IMR-90 (cell line): ENCODE data around the gene SIGLECL1. TPM values are rescaled to one million over a fixed set of nuclear protein-coding genes. Genes with fewer than 3 reads are reported as not detected.

Source experiments
- ATAC-seq: fragments of 200-7000 bp; cut with Tn5 transposase; 2 replicates; pipeline ENCODE4 v1.9.1; 2020; ENCODE audit warnings: low read depth, mild to moderate bottlenecking, moderate library complexity
- BruUV-seq: library from RNA; stranded (reverse); fragments of 400-500 nt; replicated peaks from 2 replicates; lab custom pipeline; 2021; lab: Mats Ljungman, UMichigan
- CTCF ChIA-PET: fragments of 300-600 bp; formaldehyde crosslinking; extraction: SDS; loops from one replicate; lab custom pipeline; 2021; ENCODE audit warnings: antibody characterized with exemption; lab: Yijun Ruan, JAX
- POLR2A ChIA-PET: fragments of 300-600 bp; sonication (Branson Sonifier 250); formaldehyde crosslinking; loops from one replicate; lab custom pipeline; 2022; ENCODE audit warnings: antibody characterized with exemption; ENCODE audit not compliant: unreplicated experiment; lab: Charles Lee
- DNase-seq: peaks from one replicate; pipeline ENCODE4 v3.0.0; 2013
- H2AFZ ChIP-seq: replicated peaks from 2 replicates; pipeline ENCODE3; 2013; ENCODE audit warnings: low read length, mild to moderate bottlenecking; ENCODE audit not compliant: poor library complexity
- H2AK5ac ChIP-seq: 2 replicates; pipeline ENCODE4 v1.6.1; 2013; ENCODE audit warnings: low read depth, low read length, inconsistent platforms
- H2AK9ac ChIP-seq: replicated peaks from 2 replicates; pipeline ENCODE3; 2013; ENCODE audit warnings: mild to moderate bottlenecking, low read depth, low read length, moderate library complexity; ENCODE audit not compliant: poor library complexity
- H2BK120ac ChIP-seq: 2 replicates; pipeline ENCODE4 v1.6.1; 2013; ENCODE audit warnings: low read depth, low read length, inconsistent platforms
- H2BK15ac ChIP-seq: 3 replicates; pipeline ENCODE4 v1.6.1; 2013; ENCODE audit warnings: low read depth, low read length, inconsistent platforms
- H2BK20ac ChIP-seq: 2 replicates; pipeline ENCODE4 v1.6.1; 2013; ENCODE audit warnings: low read depth, mild to moderate bottlenecking, inconsistent platforms, low read length, moderate library complexity
- H2BK5ac ChIP-seq: 2 replicates; pipeline ENCODE4 v1.6.1; 2013; ENCODE audit warnings: mild to moderate bottlenecking, low read depth, low read length, inconsistent platforms; ENCODE audit not compliant: poor library complexity, severe bottlenecking
- H3K14ac ChIP-seq: replicated peaks from 2 replicates; pipeline ENCODE4 v1.6.1; 2013; ENCODE audit warnings: low read depth, low read length, inconsistent platforms
- H3K18ac ChIP-seq: 2 replicates; pipeline ENCODE4 v1.6.1; 2013; ENCODE audit warnings: low read depth, low read length, control low read depth
- H3K23ac ChIP-seq: 2 replicates; pipeline ENCODE4 v1.6.1; 2013; ENCODE audit warnings: low read depth, low read length, inconsistent platforms
- H3K27ac ChIP-seq: 2 replicates; pipeline ENCODE4 v1.5.1; 2013; ENCODE audit warnings: mild to moderate bottlenecking, control low read depth, low read length; ENCODE audit not compliant: insufficient read depth
- H3K27me3 ChIP-seq: 2 replicates; pipeline ENCODE4 v1.6.1; 2013; ENCODE audit warnings: low read length; ENCODE audit not compliant: control insufficient read depth, insufficient read depth
- H3K36me3 ChIP-seq: 2 replicates; pipeline ENCODE4 v1.6.1; 2013; ENCODE audit warnings: low read length, mixed read lengths; ENCODE audit not compliant: control insufficient read depth, insufficient read depth
- H3K4ac ChIP-seq: 2 replicates; pipeline ENCODE4 v1.6.1; 2013; ENCODE audit warnings: low read depth, low read length, inconsistent platforms
- H3K4me1 ChIP-seq: 2 replicates; pipeline ENCODE4 v1.6.1; 2013; ENCODE audit warnings: low read length, mixed read lengths; ENCODE audit not compliant: control insufficient read depth, insufficient read depth
- H3K4me2 ChIP-seq: 2 replicates; pipeline ENCODE4 v1.6.1; 2013; ENCODE audit warnings: low read depth, mild to moderate bottlenecking, control low read depth, low read length, moderate library complexity
- H3K4me3 ChIP-seq: 2 replicates; pipeline ENCODE4 v1.5.1; 2013; ENCODE audit warnings: low read depth, mild to moderate bottlenecking, control low read depth, low read length, moderate library complexity; ENCODE audit not compliant: insufficient read depth
- H3K56ac ChIP-seq: 2 replicates; pipeline ENCODE4 v1.6.1; 2013; ENCODE audit warnings: low read length, inconsistent platforms; ENCODE audit not compliant: insufficient read depth; ENCODE audit errors: extremely low read depth
- H3K79me1 ChIP-seq, 2 experiments: 2 replicates each; pipeline ENCODE4 v1.6.1; 2013; ENCODE audit warnings: low read length in 2 of 2, inconsistent platforms in 1 of 2, low read depth in 1 of 2
- H3K9ac ChIP-seq: 2 replicates; pipeline ENCODE4 v1.6.1; 2013; ENCODE audit warnings: low read depth, low read length, control low read depth
- H3K9me1 ChIP-seq: 2 replicates; pipeline ENCODE4 v1.6.1; 2013; ENCODE audit warnings: low read length, inconsistent platforms; ENCODE audit not compliant: insufficient read depth
- H3K9me3 ChIP-seq: 2 replicates; pipeline ENCODE4 v1.6.1; 2013; ENCODE audit warnings: low read length; ENCODE audit not compliant: control insufficient read depth, insufficient read depth
- H4K20me1 ChIP-seq: 2 replicates; pipeline ENCODE4 v1.6.1; 2013; ENCODE audit warnings: low read length, inconsistent platforms; ENCODE audit not compliant: insufficient read depth
- H4K5ac ChIP-seq: 2 replicates; pipeline ENCODE4 v1.6.1; 2013; ENCODE audit warnings: mild to moderate bottlenecking, low read depth, low read length, control low read depth
- H4K8ac ChIP-seq, 2 experiments: 2 replicates each; pipeline ENCODE4 v1.6.1; 2013; ENCODE audit warnings: low read depth in 2 of 2, low read length in 2 of 2, control low read depth in 1 of 2, inconsistent platforms in 1 of 2
- H4K91ac ChIP-seq: 2 replicates; pipeline ENCODE4 v1.6.1; 2013; ENCODE audit warnings: low read depth, low read length, inconsistent platforms; ENCODE audit not compliant: insufficient read depth
- BHLHE40 ChIP-seq: fragments of 150-350 bp; IDR thresholded peaks from 2 replicates; pipeline ENCODE4 v1.6.1; 2016; ENCODE audit warnings: mild to moderate bottlenecking, low read depth, low read length
- CHD1 ChIP-seq: IDR thresholded peaks from 2 replicates; pipeline ENCODE4 v1.6.1; 2012; ENCODE audit warnings: low read depth, low read length, improper control_type of control experiment
- FOS ChIP-seq: fragments of 150-350 bp; IDR thresholded peaks from 2 replicates; pipeline ENCODE4 v1.6.1; 2016; ENCODE audit warnings: low read depth, low read length
- MAZ ChIP-seq: IDR thresholded peaks from 2 replicates; pipeline ENCODE4 v1.6.1; 2012; ENCODE audit warnings: low read depth, mild to moderate bottlenecking, low read length, improper control_type of control experiment, moderate library complexity, borderline replicate concordance
- MXI1 ChIP-seq: IDR thresholded peaks from 2 replicates; pipeline ENCODE4 v1.6.1; 2012; ENCODE audit warnings: low read depth, mild to moderate bottlenecking, low read length, moderate library complexity, borderline replicate concordance
- NFE2L2 ChIP-seq: fragments of 150-350 bp; IDR thresholded peaks from 2 replicates; pipeline ENCODE4 v1.6.1; 2016; ENCODE audit warnings: low read depth, mild to moderate bottlenecking, low read length
- POLR2A ChIP-seq: IDR thresholded peaks from 2 replicates; pipeline ENCODE4 v1.6.1; 2012; ENCODE audit warnings: mild to moderate bottlenecking, low read depth, low read length
- RAD21 ChIP-seq: IDR thresholded peaks from 2 replicates; pipeline ENCODE4 v1.6.1; 2012; ENCODE audit warnings: low read length, improper control_type of control experiment
- RCOR1 ChIP-seq: IDR thresholded peaks from 2 replicates; pipeline ENCODE4 v1.6.1; 2012; ENCODE audit warnings: mild to moderate bottlenecking, low read length, improper control_type of control experiment; ENCODE audit not compliant: insufficient replicate concordance
- RFX5 ChIP-seq: IDR thresholded peaks from 2 replicates; pipeline ENCODE4 v1.8.0; 2012; ENCODE audit warnings: low read depth, mild to moderate bottlenecking, low read length, moderate library complexity
- SMC3 ChIP-seq: fragments of 150-350 bp; IDR thresholded peaks from 2 replicates; pipeline ENCODE4 v1.6.1; 2016; ENCODE audit warnings: low read depth, mild to moderate bottlenecking, antibody characterized with exemption, low read length, moderate library complexity
- WGBS, 2 experiments: methylation state at CpG; one replicate each; pipeline versions ENCODE4 v1.1.5 to v1.1.7; 2013; ENCODE audit warnings: missing lambda C conversion rate in 2 of 2; ENCODE audit not compliant: insufficient read length in 1 of 2; ENCODE audit errors: extremely low coverage in 2 of 2; 5-methylcytosine and 5-hydroxymethylcytosine counted together
- dilution Hi-C: fragments of 300-500 bp; cut with HindIII; formaldehyde crosslinking; loops from one replicate; pipeline ENCODE4 v1.14.3; 2018; ENCODE audit warnings: low sequenced_read_pairs; ENCODE audit not compliant: unreplicated experiment
- in situ Hi-C: fragments of 300-500 bp; cut with MboI; formaldehyde crosslinking; loops from 3 replicates; pipeline ENCODE4 v1.14.3; 2019; ENCODE audit warnings: low sequenced_read_pairs, inconsistent platforms, mixed read lengths
- intact Hi-C: fragments of 100-400 bp; cut with micrococcal nuclease; formaldehyde crosslinking; loops from 2 replicates; pipeline ENCODE4 v1.10.0; 2022
- polyA plus RNA-seq, 3 experiments: library from polyadenylated mRNA; depleted of rRNA; stranded (reverse); fragments of >200 nt; gene quantifications; 2 replicates each; pipeline ENCODE4 v1.2.3, GENCODE V29; 2012; ENCODE audit warnings: low replicate concordance in 1 of 3
- total RNA-seq: library from RNA; depleted of rRNA; stranded (reverse); fragments of >200 nt; gene quantifications from 2 replicates; pipeline ENCODE4 v1.2.3, GENCODE V29; 2012
- TF ChIP-seq, protein P1 (sequence below): fragments of 150-350 bp; IDR thresholded peaks from 2 replicates; pipeline ENCODE4 v1.6.1; 2017; ENCODE audit warnings: mild to moderate bottlenecking, antibody characterized with exemption, low read length, low read depth
- TF ChIP-seq, protein P2 (sequence below): fragments of 150-350 bp; IDR thresholded peaks from 2 replicates; pipeline ENCODE4 v1.6.1; 2016; ENCODE audit warnings: low read depth, mild to moderate bottlenecking, low read length, moderate library complexity, borderline replicate concordance

Gene SIGLECL1
- total and polyA plus RNA-seq, 2 of the 4 experiments (the other 2 are of a cell fraction) = not detected

DNA sequence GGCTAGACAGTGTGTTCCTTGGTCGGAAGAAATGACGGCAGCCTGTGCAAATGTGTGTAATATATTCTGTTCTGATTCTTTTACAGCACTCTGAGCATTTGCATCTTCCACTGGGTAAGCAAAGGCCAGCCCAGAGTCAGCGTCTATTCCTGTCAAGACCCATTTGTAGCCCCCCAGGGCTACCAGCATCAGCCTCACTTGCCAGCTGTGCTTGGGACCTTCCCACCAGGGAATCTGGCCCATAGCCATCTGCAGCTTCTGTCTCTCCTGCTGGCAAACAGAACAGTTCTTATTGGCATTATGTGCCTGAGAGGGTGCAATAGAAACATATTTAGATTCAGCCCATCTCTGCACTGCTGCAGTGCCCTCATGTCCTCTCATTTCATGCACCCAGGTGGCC lies 54.6 kb downstream of the SIGLECL1 start:
- H4K8ac ChIP-seq = no peak overlapping the region
- H3K9me3 ChIP-seq = no peaks in the 10 kb centered on the region
- H3K27ac ChIP-seq = no peak overlapping the region
- no peak overlapping the region for H3K4ac ChIP-seq
- ATAC-seq (no peak), DNase-seq (no peak)
- no peak overlapping the region for H2AFZ ChIP-seq
- H3K4me2 ChIP-seq = no peak overlapping the region
- no peaks in the 10 kb centered on the region for H3K36me3 ChIP-seq
- no peak overlapping the region for H3K14ac ChIP-seq
- no peaks in the 10 kb centered on the region for H4K20me1 ChIP-seq
- in situ Hi-C loops = no loop called here
- no peak overlapping the region for H4K5ac ChIP-seq
- no peaks in the 10 kb centered on the region for H3K4me1 ChIP-seq
- BruUV-seq = no TSS peak
- no peaks in the 10 kb centered on the region for H3K79me1 ChIP-seq
- H2BK15ac ChIP-seq = no peak overlapping the region
- H2AK5ac ChIP-seq = no peak overlapping the region
- no peak overlapping the region for H3K4me3 ChIP-seq
- no peak overlapping the region for H2AK9ac ChIP-seq
- no peak overlapping the region for H3K56ac ChIP-seq
- WGBS, 2 experiments = no CpG with 5 or more reads among the region's 3 CpGs
- H4K91ac ChIP-seq = no peak overlapping the region
- H3K18ac ChIP-seq = no peak overlapping the region
- no peak overlapping the region for H2BK20ac ChIP-seq
- no peak overlapping the region for H3K9ac ChIP-seq
- no peak overlapping the region for H3K23ac ChIP-seq
- ChIA-PET POLR2A (no interaction called here), CTCF (no interaction called here)
- H2BK120ac ChIP-seq = no peak overlapping the region
- no peaks in the 10 kb centered on the region for H3K27me3 ChIP-seq
- no peak overlapping the region for H2BK5ac ChIP-seq
- intact Hi-C loops = no loop called here
- dilution Hi-C loops = no loop called here
- TF ChIP-seq RAD21 (no peak), SMC3 (no peak), MXI1 (no peak), MAZ (no peak), RFX5 (no peak), BHLHE40 (no peak), CHD1 (no peak), RCOR1 (no peak), POLR2A (no peak), NFE2L2 (no peak), FOS (no peak)
- TF ChIP-seq, protein P1, sequence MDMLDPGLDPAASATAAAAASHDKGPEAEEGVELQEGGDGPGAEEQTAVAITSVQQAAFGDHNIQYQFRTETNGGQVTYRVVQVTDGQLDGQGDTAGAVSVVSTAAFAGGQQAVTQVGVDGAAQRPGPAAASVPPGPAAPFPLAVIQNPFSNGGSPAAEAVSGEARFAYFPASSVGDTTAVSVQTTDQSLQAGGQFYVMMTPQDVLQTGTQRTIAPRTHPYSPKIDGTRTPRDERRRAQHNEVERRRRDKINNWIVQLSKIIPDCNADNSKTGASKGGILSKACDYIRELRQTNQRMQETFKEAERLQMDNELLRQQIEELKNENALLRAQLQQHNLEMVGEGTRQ = no peak
- TF ChIP-seq, protein P2, sequence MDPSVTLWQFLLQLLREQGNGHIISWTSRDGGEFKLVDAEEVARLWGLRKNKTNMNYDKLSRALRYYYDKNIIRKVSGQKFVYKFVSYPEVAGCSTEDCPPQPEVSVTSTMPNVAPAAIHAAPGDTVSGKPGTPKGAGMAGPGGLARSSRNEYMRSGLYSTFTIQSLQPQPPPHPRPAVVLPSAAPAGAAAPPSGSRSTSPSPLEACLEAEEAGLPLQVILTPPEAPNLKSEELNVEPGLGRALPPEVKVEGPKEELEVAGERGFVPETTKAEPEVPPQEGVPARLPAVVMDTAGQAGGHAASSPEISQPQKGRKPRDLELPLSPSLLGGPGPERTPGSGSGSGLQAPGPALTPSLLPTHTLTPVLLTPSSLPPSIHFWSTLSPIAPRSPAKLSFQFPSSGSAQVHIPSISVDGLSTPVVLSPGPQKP = no peak
- H3K9me1 ChIP-seq = no peaks in the 10 kb centered on the region
